ENCODE results near the gene KRT33A.

Gene KRT33A

GRCh38 chr17:41311111-41311510, 39.5 kb downstream of the KRT33A start:
- TF ChIP-seq ZNF8 (CRISPR knock-in tag; IDR thresholded peaks at IDR 0.05) = no peak
- TF ChIP-seq TSHZ2 (CRISPR knock-in tag; IDR thresholded peaks at IDR 0.05) = no peak
- TF ChIP-seq ZNF565 (CRISPR knock-in tag; conservative IDR thresholded peaks at IDR 0.05; ENCODE audit: low read depth) = no peak
- TF ChIP-seq, protein P1, sequence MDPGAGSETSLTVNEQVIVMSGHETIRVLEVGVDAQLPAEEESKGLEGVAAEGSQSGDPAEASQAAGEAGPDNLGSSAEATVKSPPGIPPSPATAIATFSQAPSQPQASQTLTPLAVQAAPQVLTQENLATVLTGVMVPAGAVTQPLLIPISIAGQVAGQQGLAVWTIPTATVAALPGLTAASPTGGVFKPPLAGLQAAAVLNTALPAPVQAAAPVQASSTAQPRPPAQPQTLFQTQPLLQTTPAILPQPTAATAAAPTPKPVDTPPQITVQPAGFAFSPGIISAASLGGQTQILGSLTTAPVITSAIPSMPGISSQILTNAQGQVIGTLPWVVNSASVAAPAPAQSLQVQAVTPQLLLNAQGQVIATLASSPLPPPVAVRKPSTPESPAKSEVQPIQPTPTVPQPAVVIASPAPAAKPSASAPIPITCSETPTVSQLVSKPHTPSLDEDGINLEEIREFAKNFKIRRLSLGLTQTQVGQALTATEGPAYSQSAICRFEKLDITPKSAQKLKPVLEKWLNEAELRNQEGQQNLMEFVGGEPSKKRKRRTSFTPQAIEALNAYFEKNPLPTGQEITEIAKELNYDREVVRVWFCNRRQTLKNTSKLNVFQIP (CRISPR knock-in tag; IDR thresholded peaks at IDR 0.05; ENCODE audit: borderline replicate concordance, low read depth) = no peak
- no peak for TF ChIP-seq CSDC2 (CRISPR knock-in tag; IDR thresholded peaks at IDR 0.05)
- TF ChIP-seq SNAI2 (CRISPR knock-in tag; IDR thresholded peaks at IDR 0.05) = no peak
- no peak for TF ChIP-seq TCF4 (CRISPR knock-in tag; IDR thresholded peaks at IDR 0.05; ENCODE audit: borderline replicate concordance)
- no peak for TF ChIP-seq GLIS3 (CRISPR knock-in tag; IDR thresholded peaks at IDR 0.05)
- no peak for TF ChIP-seq ZC3H10 (CRISPR knock-in tag; IDR thresholded peaks at IDR 0.05)
- TF ChIP-seq OSR1 (CRISPR knock-in tag; IDR thresholded peaks at IDR 0.05) = no peak
- TF ChIP-seq PATZ1 (CRISPR knock-in tag; IDR thresholded peaks at IDR 0.05; ENCODE audit: borderline replicate concordance) = no peak
- TF ChIP-seq, protein P2, sequence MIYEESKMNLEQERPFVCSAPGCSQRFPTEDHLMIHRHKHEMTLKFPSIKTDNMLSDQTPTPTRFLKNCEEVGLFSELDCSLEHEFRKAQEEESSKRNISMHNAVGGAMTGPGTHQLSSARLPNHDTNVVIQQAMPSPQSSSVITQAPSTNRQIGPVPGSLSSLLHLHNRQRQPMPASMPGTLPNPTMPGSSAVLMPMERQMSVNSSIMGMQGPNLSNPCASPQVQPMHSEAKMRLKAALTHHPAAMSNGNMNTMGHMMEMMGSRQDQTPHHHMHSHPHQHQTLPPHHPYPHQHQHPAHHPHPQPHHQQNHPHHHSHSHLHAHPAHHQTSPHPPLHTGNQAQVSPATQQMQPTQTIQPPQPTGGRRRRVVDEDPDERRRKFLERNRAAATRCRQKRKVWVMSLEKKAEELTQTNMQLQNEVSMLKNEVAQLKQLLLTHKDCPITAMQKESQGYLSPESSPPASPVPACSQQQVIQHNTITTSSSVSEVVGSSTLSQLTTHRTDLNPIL (CRISPR knock-in tag; IDR thresholded peaks at IDR 0.05; ENCODE audit: low read depth) = no peak
- no peak for TF ChIP-seq ZFP3 (CRISPR knock-in tag; IDR thresholded peaks at IDR 0.05)
- TF ChIP-seq ISL1 (CRISPR knock-in tag; IDR thresholded peaks at IDR 0.05) = no peak
- TF ChIP-seq ARNTL (CRISPR knock-in tag; IDR thresholded peaks at IDR 0.05; ENCODE audit: borderline replicate concordance, low read depth) = no peak
- no peak for TF ChIP-seq CSRNP3 (CRISPR knock-in tag; IDR thresholded peaks at IDR 0.05)
- TF ChIP-seq TOX (CRISPR knock-in tag; IDR thresholded peaks at IDR 0.05; ENCODE audit: borderline replicate concordance) = no peak
- TF ChIP-seq ESRRG (CRISPR knock-in tag; IDR thresholded peaks at IDR 0.05) = no peak
- no peak for ATAC-seq

DNA sequence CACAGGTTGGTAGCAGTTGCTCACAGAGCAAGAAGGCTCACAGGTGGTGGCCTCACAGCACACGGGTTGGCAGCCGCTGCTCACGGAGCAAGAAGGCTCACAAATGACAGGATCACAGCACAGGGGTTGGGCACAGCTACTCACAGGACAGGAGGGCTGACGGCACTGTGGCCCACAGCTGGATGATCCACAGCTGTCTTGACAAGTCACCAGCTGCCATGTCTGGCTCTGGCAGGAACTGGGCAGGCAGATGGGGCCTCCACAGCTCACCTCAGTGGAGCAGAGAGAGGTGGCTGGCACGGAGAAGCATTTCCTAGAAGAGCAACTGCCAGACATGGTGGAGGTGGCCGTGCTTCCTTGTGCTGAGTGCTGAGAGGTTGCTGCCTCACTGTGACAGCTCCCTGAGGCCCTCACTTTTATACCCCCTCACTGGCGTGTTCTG, 41.7 kb downstream of the KRT33A start, which contains the start of gene KRTAP16-1:
Gene KRTAP16-1 (minus strand): TSS at position 392 of the 442 bp plus-strand sequence. CDS start 56 bp downstream, at position 336.
- no peak for ATAC-seq
- TF ChIP-seq GLIS3 (CRISPR knock-in tag; IDR thresholded peaks at IDR 0.05) (no peak), ZFP30 (CRISPR knock-in tag; IDR thresholded peaks at IDR 0.05) (no peak), ZFP3 (CRISPR knock-in tag; IDR thresholded peaks at IDR 0.05) (no peak), ISL1 (CRISPR knock-in tag; IDR thresholded peaks at IDR 0.05) (no peak), PPARA (CRISPR knock-in tag; IDR thresholded peaks at IDR 0.05; ENCODE audit: borderline replicate concordance) (no peak), BACH2 (CRISPR knock-in tag; IDR thresholded peaks at IDR 0.05; ENCODE audit: borderline replicate concordance) (no peak), OSR1 (CRISPR knock-in tag; IDR thresholded peaks at IDR 0.05) (no peak), ZNF8 (CRISPR knock-in tag; IDR thresholded peaks at IDR 0.05) (no peak), CSDC2 (CRISPR knock-in tag; IDR thresholded peaks at IDR 0.05) (no peak), ARNTL (CRISPR knock-in tag; IDR thresholded peaks at IDR 0.05; ENCODE audit: borderline replicate concordance, low read depth) (no peak), CSRNP3 (CRISPR knock-in tag; IDR thresholded peaks at IDR 0.05) (no peak), TSHZ2 (CRISPR knock-in tag; IDR thresholded peaks at IDR 0.05) (no peak), ZC3H10 (CRISPR knock-in tag; IDR thresholded peaks at IDR 0.05) (no peak)
- TF ChIP-seq, protein P1 (CRISPR knock-in tag; IDR thresholded peaks at IDR 0.05; ENCODE audit: borderline replicate concordance, low read depth) = no peak

Measured in SK-N-SH treated with all-trans-retinoic acid at 6 μM for 48 hours (cell line).